D341Med (cell line): ENCODE results near the gene CXCL8.
"Not testable (repeated sequence)": the region's sequence is repeated elsewhere in the genome, so short reads cannot be mapped to it uniquely, and the experiment has no call there.

Experiments
- DNase-seq: peaks from one replicate; pipeline ENCODE4 v3.0.0; 2012; ENCODE audit warnings: low spot score

Gene CXCL8

GRCh38 chr4:73740353-73740778 lies at the start of gene CXCL8:
TSS of gene CXCL8 (plus strand) at chr4:73740569. CDS start at chr4:73740659, 90 bp downstream.
- DNase-seq: no peak

GRCh38 chr4:73691201-73691600 lies 49.2 kb upstream of the CXCL8 start:
- DNase-seq: not testable (repeated sequence)

GRCh38 chr4:73691759-73692158 lies 48.6 kb upstream of the CXCL8 start:
- no peak for DNase-seq

GRCh38 chr4:73692254-73692653 lies 48.1 kb upstream of the CXCL8 start:
- DNase-seq: no peak

- DNase-seq: no peak
These were observed 47.7 kb upstream of the CXCL8 start for GRCh38 chr4:73692701-73693100.

- no peak for DNase-seq
These were observed 46.6 kb upstream of the CXCL8 start for GRCh38 chr4:73693811-73694210.

- no peak for DNase-seq
These were observed 42.2 kb upstream of the CXCL8 start for GRCh38 chr4:73698217-73698616.

- no peak for DNase-seq
These were observed 39.3 kb upstream of the CXCL8 start for GRCh38 chr4:73701116-73701515.

GRCh38 chr4:73702796-73703287 lies 37.5 kb upstream of the CXCL8 start:
- no peak for DNase-seq

GRCh38 chr4:73703320-73703719 lies 37.0 kb upstream of the CXCL8 start:
- no peak for DNase-seq

- DNase-seq: no peak
These were observed 35.9 kb upstream of the CXCL8 start for GRCh38 chr4:73704314-73705055.

- DNase-seq: no peak
These were observed 35.3 kb upstream of the CXCL8 start for GRCh38 chr4:73705056-73705432.

- DNase-seq: no peak
These were observed 34.6 kb upstream of the CXCL8 start for GRCh38 chr4:73705721-73706120.

- DNase-seq: no peak
These were observed 33.6 kb upstream of the CXCL8 start for GRCh38 chr4:73706811-73707210.

GRCh38 chr4:73707269-73707875 lies 33.0 kb upstream of the CXCL8 start:
- no peak for DNase-seq

- DNase-seq: no peak
These were observed 32.3 kb upstream of the CXCL8 start for GRCh38 chr4:73707918-73708577.

GRCh38 chr4:73709451-73710033 lies 30.8 kb upstream of the CXCL8 start:
- no peak for DNase-seq

- DNase-seq: no peak
These were observed 30.3 kb upstream of the CXCL8 start for GRCh38 chr4:73710094-73710493.

- no peak for DNase-seq
These were observed 28.4 kb upstream of the CXCL8 start for GRCh38 chr4:73711989-73712388.

GRCh38 chr4:73713650-73714049 lies 26.7 kb upstream of the CXCL8 start:
- no peak for DNase-seq

- DNase-seq: no peak
These were observed 25.7 kb upstream of the CXCL8 start for GRCh38 chr4:73714647-73715046.

GRCh38 chr4:73715659-73716058 lies 24.7 kb upstream of the CXCL8 start:
- DNase-seq: no peak
